TTC549 (cell line): ENCODE results near the gene AIFM1.

ENCODE experiments used
- FAIRE-seq: peaks from 2 replicates; lab custom pipeline; 2012; peaks lifted over from hg19 to GRCh38; lab: Jason Lieb, UNC

AIFM1 gene

GRCh38 chrX:130165703-130166502, at the start of gene AIFM1:
Gene AIFM1 (minus strand): TSS chrX:130165841. CDS start chrX:130165656, 185 bp downstream.
- FAIRE-seq, result peak; percentile 23

- FAIRE-seq, result no peak
Observed at GRCh38 chrX:130213376-130213775, 47.7 kb upstream of the AIFM1 start.

GRCh38 chrX:130212371-130212770, 46.7 kb upstream of the AIFM1 start:
- FAIRE-seq, result no peak

- no peak for FAIRE-seq
Observed at GRCh38 chrX:130211415-130212186, 46.0 kb upstream of the AIFM1 start.

- FAIRE-seq, result no peak
Observed at GRCh38 chrX:130204647-130205046, 39.0 kb upstream of the AIFM1 start.

GRCh38 chrX:130197464-130197863, 31.8 kb upstream of the AIFM1 start:
- FAIRE-seq, result no peak

GRCh38 chrX:130196466-130196865, 30.8 kb upstream of the AIFM1 start:
- no peak for FAIRE-seq

- FAIRE-seq, result no peak
Observed at GRCh38 chrX:130190801-130191200, 25.2 kb upstream of the AIFM1 start.

GRCh38 chrX:130186651-130187050, 21.0 kb upstream of the AIFM1 start:
- FAIRE-seq, result no peak

GRCh38 chrX:130184857-130185256, 19.2 kb upstream of the AIFM1 start:
- no peak for FAIRE-seq

- no peak for FAIRE-seq
Observed at GRCh38 chrX:130184168-130184567, 18.5 kb upstream of the AIFM1 start.

- no peak for FAIRE-seq
Observed at GRCh38 chrX:130179579-130180215, 14.1 kb upstream of the AIFM1 start.

GRCh38 chrX:130179170-130179569, 13.5 kb upstream of the AIFM1 start:
- FAIRE-seq, result no peak

- no peak for FAIRE-seq
Observed at GRCh38 chrX:130176942-130177341, 11.3 kb upstream of the AIFM1 start.

GRCh38 chrX:130176354-130176776, 10.7 kb upstream of the AIFM1 start:
- FAIRE-seq, result no peak

GRCh38 chrX:130174937-130175336, 9.3 kb upstream of the AIFM1 start:
- no peak for FAIRE-seq

GRCh38 chrX:130174045-130174704, 8.5 kb upstream of the AIFM1 start:
- FAIRE-seq, result no peak

- FAIRE-seq, result no peak
Observed at GRCh38 chrX:130173190-130173895, 7.7 kb upstream of the AIFM1 start.

GRCh38 chrX:130172127-130172845, 6.6 kb upstream of the AIFM1 start:
- FAIRE-seq, result no peak

GRCh38 chrX:130171446-130172126, 5.9 kb upstream of the AIFM1 start, which contains the start of gene RAB33A:
Gene RAB33A (plus strand): TSS chrX:130171962. CDS start chrX:130172063, 101 bp downstream.
- no peak for FAIRE-seq
